ENCODE data around the gene RNF128. TPM values are rescaled to one million over a fixed set of nuclear protein-coding genes. Genes with fewer than 3 reads are reported as not detected.
"Not testable (repeated sequence)": the region's sequence is repeated elsewhere in the genome, so short reads cannot be mapped to it uniquely, and the experiment has no call there.

Gene RNF128
- total RNA-seq, 1 donor from 2014 or later: under 0.01 TPM

DNA sequence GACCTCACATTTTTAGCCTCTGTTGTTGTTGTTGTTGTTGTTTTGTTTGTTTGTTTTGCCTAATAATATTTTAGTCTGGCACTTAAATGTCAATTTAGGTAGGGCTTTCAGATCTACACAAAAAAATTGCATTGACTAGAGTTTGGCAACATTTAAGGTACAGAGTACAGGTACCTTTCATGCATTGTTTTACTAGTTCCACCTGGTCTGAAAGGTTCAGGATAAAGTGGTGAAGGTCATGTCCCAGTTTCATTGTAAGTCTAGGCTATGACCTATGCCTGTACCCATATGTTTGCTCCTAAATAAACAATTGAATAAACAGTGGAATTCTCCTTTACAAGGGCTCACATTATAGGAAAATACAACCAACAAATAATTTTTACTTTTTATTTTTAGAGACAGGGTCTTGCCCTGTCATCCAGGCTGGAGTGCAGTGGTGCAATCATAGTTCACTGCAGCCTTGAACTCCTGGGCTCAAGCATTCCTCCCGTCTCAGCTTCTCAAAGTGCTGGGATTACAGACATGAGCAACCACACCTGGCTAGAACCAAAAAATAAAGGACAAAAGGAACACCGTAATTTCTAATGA is 13.8 kb downstream of the RNF128 start:
- no peaks in the 10 kb centered on the region for H3K27me3 ChIP-seq (ENCODE audit: control insufficient read depth in 3 of 3, insufficient read depth in 3 of 3, low read length in 3 of 3)

DNA sequence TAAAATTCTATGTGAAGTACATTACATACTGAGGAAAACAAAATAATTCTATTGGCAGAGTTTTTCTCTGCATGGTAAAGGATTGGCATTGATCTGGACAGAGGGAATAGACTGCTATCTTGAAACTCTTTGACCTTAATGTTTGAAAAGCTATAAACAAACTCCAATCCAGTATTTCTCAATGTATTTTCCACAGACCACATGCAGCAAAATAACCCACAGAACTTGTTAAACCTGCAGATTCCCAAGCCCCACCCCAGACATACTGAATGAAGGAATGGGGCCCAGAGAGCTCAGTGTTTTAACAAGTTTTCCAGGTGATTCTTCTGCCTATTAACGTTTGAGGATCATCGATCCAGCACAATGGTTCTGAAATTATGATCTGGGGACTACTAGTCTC is 15.7 kb downstream of the RNF128 start:
- Histone ChIP-seq H3K4me1 (ENCODE audit: control insufficient read depth in 3 of 3, insufficient read depth in 3 of 3, low read length in 3 of 3) (no peaks in the 10 kb centered on the region), H3K9me3 (ENCODE audit: control insufficient read depth in 3 of 3, low read length in 3 of 3) (no peaks in the 10 kb centered on the region), H3K4me3 (ENCODE audit: low read length in 3 of 3) (no peak overlapping the region), H3K36me3 (ENCODE audit: control insufficient read depth in 3 of 3, insufficient read depth in 3 of 3, low read length in 3 of 3) (no peaks in the 10 kb centered on the region), H3K27ac (ENCODE audit: low read depth, low read length) (no peak overlapping the region), H3K27me3 (ENCODE audit: control insufficient read depth in 3 of 3, insufficient read depth in 3 of 3, low read length in 3 of 3) (no peaks in the 10 kb centered on the region), H3K9ac (ENCODE audit: low read depth in 1 of 3, low read length in 3 of 3) (no peak overlapping the region)

More for the DNA sequence above, 13.8 kb downstream of the RNF128 start:
- no peaks in the 10 kb centered on the region for H3K9me3 ChIP-seq (ENCODE audit: control insufficient read depth in 3 of 3, low read length in 3 of 3)
- no peaks in the 10 kb centered on the region for H3K4me1 ChIP-seq (ENCODE audit: control insufficient read depth in 3 of 3, insufficient read depth in 3 of 3, low read length in 3 of 3)
- H3K27ac ChIP-seq (ENCODE audit: low read depth, low read length): no peak overlapping the region
- H3K4me3 ChIP-seq (ENCODE audit: low read length in 3 of 3): no peak overlapping the region
- no peak overlapping the region for H3K9ac ChIP-seq (ENCODE audit: low read depth in 1 of 3, low read length in 3 of 3)
- H3K36me3 ChIP-seq (ENCODE audit: control insufficient read depth in 3 of 3, insufficient read depth in 3 of 3, low read length in 3 of 3): no peaks in the 10 kb centered on the region

DNA sequence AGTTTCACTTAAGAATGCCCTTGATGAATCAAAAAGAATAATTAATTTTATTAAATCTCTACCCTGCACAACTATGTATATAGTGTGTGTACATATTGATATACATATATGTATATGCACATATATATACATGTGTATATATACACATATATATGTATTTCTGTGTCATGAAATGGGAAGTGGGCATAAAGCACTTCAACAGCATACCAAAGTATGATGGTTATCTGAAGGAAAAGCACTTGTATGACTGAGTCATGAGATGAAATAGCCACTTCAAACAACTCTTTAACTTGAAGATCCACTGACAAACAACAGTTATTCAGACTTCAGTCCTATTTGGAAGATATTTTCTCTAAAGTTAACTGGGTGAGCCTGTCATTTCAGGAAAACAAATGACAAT is 16.3 kb downstream of the RNF128 start:
- Histone ChIP-seq H3K9me3 (ENCODE audit: control insufficient read depth in 3 of 3, low read length in 3 of 3) (no peaks in the 10 kb centered on the region), H3K4me3 (ENCODE audit: low read length in 3 of 3) (no peak overlapping the region), H3K36me3 (ENCODE audit: control insufficient read depth in 3 of 3, insufficient read depth in 3 of 3, low read length in 3 of 3) (no peaks in the 10 kb centered on the region), H3K9ac (ENCODE audit: low read depth in 1 of 3, low read length in 3 of 3) (no peak overlapping the region), H3K4me1 (ENCODE audit: control insufficient read depth in 3 of 3, insufficient read depth in 3 of 3, low read length in 3 of 3) (no peaks in the 10 kb centered on the region), H3K27ac (ENCODE audit: low read depth, low read length) (no peak overlapping the region), H3K27me3 (ENCODE audit: control insufficient read depth in 3 of 3, insufficient read depth in 3 of 3, low read length in 3 of 3) (no peaks in the 10 kb centered on the region)

DNA sequence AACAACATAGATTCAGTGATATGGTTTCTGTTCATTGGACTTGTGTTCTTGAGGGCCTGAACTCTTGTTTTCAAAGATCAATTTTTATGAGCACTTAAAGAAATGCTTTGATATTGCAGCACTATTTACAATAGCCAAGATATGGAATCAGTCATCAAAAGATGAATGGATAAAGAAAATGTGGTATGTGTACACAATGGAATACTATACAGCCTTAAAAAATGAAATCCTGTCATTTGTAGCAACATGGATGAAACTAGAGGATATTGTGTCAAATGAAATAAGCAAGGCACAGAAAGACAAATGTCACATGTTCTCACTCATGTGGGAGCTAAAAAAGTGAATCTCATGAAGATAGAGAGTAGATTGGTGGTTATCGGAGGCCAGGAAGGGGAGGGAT is 21.9 kb downstream of the RNF128 start:
- no peak overlapping the region for H3K4me3 ChIP-seq (ENCODE audit: low read length in 3 of 3)
- H3K27me3 ChIP-seq (ENCODE audit: control insufficient read depth in 3 of 3, insufficient read depth in 3 of 3, low read length in 3 of 3): no peaks in the 10 kb centered on the region
- H3K9ac ChIP-seq (ENCODE audit: low read depth in 1 of 3, low read length in 3 of 3): no peak overlapping the region
- no peaks in the 10 kb centered on the region for H3K36me3 ChIP-seq (ENCODE audit: control insufficient read depth in 3 of 3, insufficient read depth in 3 of 3, low read length in 3 of 3)
- H3K27ac ChIP-seq (ENCODE audit: low read depth, low read length): no peak overlapping the region
- no peaks in the 10 kb centered on the region for H3K4me1 ChIP-seq (ENCODE audit: control insufficient read depth in 3 of 3, insufficient read depth in 3 of 3, low read length in 3 of 3)
- no peaks in the 10 kb centered on the region for H3K9me3 ChIP-seq (ENCODE audit: control insufficient read depth in 3 of 3, low read length in 3 of 3)

DNA sequence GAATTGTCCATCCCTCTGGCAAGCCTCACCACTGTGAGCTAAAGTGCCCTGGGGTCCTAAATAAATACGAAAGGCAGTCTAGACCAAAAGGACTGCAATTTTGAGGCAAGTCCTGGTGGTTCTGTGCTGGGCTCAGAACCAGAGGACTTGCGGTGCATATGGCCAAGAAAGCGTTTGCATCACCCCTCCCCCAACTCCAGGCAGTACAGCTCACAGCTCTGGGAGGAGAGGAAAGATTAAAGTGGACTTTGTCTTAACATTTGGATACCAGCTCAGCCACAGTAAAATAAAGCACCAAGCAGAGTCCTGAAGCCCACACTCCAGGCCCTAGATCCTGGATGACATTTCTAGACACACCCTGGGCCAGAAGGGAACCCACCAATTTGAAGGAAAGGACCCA is 24.9 kb downstream of the RNF128 start:
- Histone ChIP-seq H3K9me3 (ENCODE audit: control insufficient read depth in 3 of 3, low read length in 3 of 3) (no peaks in the 10 kb centered on the region), H3K36me3 (ENCODE audit: control insufficient read depth in 3 of 3, insufficient read depth in 3 of 3, low read length in 3 of 3) (no peaks in the 10 kb centered on the region), H3K9ac (ENCODE audit: low read depth in 1 of 3, low read length in 3 of 3) (no peak overlapping the region), H3K4me1 (ENCODE audit: control insufficient read depth in 3 of 3, insufficient read depth in 3 of 3, low read length in 3 of 3) (no peaks in the 10 kb centered on the region), H3K4me3 (ENCODE audit: low read length in 3 of 3) (no peak overlapping the region), H3K27ac (ENCODE audit: low read depth, low read length) (no peak overlapping the region), H3K27me3 (ENCODE audit: control insufficient read depth in 3 of 3, insufficient read depth in 3 of 3, low read length in 3 of 3) (no peaks in the 10 kb centered on the region)

DNA sequence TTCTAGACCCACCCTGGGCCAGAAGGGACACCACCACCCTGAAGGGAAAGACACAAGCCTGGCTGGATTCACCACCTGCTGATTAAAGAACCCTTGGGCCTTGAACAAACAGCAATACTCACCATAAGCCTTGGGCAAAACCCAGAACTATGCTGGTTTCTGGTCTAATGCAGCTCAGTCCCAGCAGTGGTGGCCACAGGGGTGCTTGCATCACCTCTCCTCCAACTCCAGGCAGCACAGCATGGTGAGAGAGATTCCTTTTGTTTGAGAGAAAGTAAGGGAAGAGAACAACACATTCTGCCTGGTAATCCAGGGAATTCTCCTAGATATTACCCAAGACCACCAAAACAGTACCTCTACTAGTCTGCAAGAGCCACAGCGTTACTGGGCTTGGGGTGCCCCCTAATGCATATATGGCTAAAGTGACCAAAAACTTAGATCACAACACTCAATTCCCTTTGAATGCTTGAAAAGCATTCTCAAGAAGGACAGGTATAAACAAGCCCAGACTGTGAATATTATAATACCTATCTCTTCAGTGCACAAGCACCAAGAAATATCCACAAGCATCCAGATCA is 25.7 kb downstream of the RNF128 start:
- H3K4me3 ChIP-seq (ENCODE audit: low read length in 3 of 3): no peak overlapping the region
- no peaks in the 10 kb centered on the region for H3K36me3 ChIP-seq (ENCODE audit: control insufficient read depth in 3 of 3, insufficient read depth in 3 of 3, low read length in 3 of 3)
- H3K27me3 ChIP-seq (ENCODE audit: control insufficient read depth in 3 of 3, insufficient read depth in 3 of 3, low read length in 3 of 3): no peaks in the 10 kb centered on the region
- H3K4me1 ChIP-seq (ENCODE audit: control insufficient read depth in 3 of 3, insufficient read depth in 3 of 3, low read length in 3 of 3): no peaks in the 10 kb centered on the region
- H3K9me3 ChIP-seq (ENCODE audit: control insufficient read depth in 3 of 3, low read length in 3 of 3): no peaks in the 10 kb centered on the region
- no peak overlapping the region for H3K9ac ChIP-seq (ENCODE audit: low read depth in 1 of 3, low read length in 3 of 3)
- no peak overlapping the region for H3K27ac ChIP-seq (ENCODE audit: low read depth, low read length)

DNA sequence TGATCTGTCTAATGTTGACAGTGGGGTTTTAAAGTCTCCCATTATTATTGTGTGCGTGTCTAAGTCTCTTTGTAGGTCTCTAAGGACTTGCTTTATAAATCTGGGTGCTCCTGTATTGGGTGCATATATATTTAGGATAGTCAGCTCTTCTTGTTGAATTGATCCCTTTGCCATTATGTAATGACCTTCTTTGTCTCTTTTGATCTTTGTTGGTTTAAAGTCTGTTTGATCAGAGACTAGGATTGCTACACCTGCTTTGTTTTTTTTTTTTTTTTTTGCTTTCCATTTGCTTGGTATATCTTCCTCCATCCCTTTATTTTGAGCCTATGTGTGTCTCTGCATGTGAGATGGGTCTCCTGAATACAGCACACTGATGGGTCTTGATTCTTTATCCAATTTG is 42.8 kb downstream of the RNF128 start:
- H3K9me3 ChIP-seq (ENCODE audit: control insufficient read depth in 3 of 3, low read length in 3 of 3); H3K4me1 ChIP-seq (ENCODE audit: control insufficient read depth in 3 of 3, insufficient read depth in 3 of 3, low read length in 3 of 3); H3K9ac ChIP-seq (ENCODE audit: low read depth in 1 of 3, low read length in 3 of 3); H3K4me3 ChIP-seq (ENCODE audit: low read length in 3 of 3); H3K27ac ChIP-seq (ENCODE audit: low read depth, low read length); H3K36me3 ChIP-seq (ENCODE audit: control insufficient read depth in 3 of 3, insufficient read depth in 3 of 3, low read length in 3 of 3); H3K27me3 ChIP-seq (ENCODE audit: control insufficient read depth in 3 of 3, insufficient read depth in 3 of 3, low read length in 3 of 3): not testable (repeated sequence)

DNA sequence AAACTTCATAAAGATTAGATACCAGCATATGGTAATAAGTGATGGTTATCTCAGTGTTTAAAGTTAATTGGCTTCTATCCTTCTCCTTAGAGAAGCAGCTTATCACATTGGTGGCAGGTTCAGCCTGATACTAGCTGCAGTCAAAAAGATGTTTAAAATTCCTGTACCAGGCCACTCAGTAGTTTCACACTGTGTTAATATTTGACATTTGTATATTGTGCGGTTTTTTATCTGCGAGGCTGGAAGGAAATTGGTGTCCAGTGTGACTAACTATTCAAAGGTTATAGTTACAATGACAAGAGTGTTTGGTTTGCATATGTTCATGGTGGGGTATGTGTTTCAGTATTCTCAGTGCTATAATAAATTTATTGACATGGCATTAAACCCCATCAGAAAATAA is 48.5 kb downstream of the RNF128 start:
- Histone ChIP-seq H3K27ac (ENCODE audit: low read depth, low read length) (no peak overlapping the region), H3K36me3 (ENCODE audit: control insufficient read depth in 3 of 3, insufficient read depth in 3 of 3, low read length in 3 of 3) (no peaks in the 10 kb centered on the region), H3K9ac (ENCODE audit: low read depth in 1 of 3, low read length in 3 of 3) (no peak overlapping the region), H3K4me3 (ENCODE audit: low read length in 3 of 3) (no peak overlapping the region), H3K4me1 (ENCODE audit: control insufficient read depth in 3 of 3, insufficient read depth in 3 of 3, low read length in 3 of 3) (no peaks in the 10 kb centered on the region), H3K9me3 (ENCODE audit: control insufficient read depth in 3 of 3, low read length in 3 of 3) (no peaks in the 10 kb centered on the region), H3K27me3 (ENCODE audit: control insufficient read depth in 3 of 3, insufficient read depth in 3 of 3, low read length in 3 of 3) (no peaks in the 10 kb centered on the region)

DNA sequence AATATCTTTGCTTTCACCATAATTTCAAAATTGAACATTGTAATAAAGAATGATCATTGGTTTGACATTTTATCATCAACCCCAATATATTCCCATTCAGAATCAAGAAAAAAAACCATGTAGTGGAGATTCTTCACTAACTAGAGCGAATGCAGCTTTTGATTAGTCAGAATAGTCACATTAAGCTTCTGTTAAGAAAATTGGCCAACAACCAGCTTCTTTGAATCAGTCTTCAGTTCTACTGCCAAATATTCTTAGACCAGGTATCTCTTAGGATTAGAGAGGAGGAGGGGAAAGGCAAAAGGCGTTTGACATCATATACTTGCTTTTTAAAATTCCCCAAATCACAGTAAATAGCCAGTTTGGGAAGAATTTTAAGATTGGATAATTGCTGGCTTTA is 53.8 kb downstream of the RNF128 start:
- Histone ChIP-seq H3K9ac (ENCODE audit: low read depth in 1 of 3, low read length in 3 of 3) (no peak overlapping the region), H3K4me1 (ENCODE audit: control insufficient read depth in 3 of 3, insufficient read depth in 3 of 3, low read length in 3 of 3) (no peaks in the 10 kb centered on the region), H3K36me3 (ENCODE audit: control insufficient read depth in 3 of 3, insufficient read depth in 3 of 3, low read length in 3 of 3) (no peaks in the 10 kb centered on the region), H3K27ac (ENCODE audit: low read depth, low read length) (no peak overlapping the region), H3K9me3 (ENCODE audit: control insufficient read depth in 3 of 3, low read length in 3 of 3) (no peaks in the 10 kb centered on the region), H3K27me3 (ENCODE audit: control insufficient read depth in 3 of 3, insufficient read depth in 3 of 3, low read length in 3 of 3) (peaks cover 0 to under 1% (median 0%) of the 10 kb centered on the region in 3 donors), H3K4me3 (ENCODE audit: low read length in 3 of 3) (no peak overlapping the region)

DNA sequence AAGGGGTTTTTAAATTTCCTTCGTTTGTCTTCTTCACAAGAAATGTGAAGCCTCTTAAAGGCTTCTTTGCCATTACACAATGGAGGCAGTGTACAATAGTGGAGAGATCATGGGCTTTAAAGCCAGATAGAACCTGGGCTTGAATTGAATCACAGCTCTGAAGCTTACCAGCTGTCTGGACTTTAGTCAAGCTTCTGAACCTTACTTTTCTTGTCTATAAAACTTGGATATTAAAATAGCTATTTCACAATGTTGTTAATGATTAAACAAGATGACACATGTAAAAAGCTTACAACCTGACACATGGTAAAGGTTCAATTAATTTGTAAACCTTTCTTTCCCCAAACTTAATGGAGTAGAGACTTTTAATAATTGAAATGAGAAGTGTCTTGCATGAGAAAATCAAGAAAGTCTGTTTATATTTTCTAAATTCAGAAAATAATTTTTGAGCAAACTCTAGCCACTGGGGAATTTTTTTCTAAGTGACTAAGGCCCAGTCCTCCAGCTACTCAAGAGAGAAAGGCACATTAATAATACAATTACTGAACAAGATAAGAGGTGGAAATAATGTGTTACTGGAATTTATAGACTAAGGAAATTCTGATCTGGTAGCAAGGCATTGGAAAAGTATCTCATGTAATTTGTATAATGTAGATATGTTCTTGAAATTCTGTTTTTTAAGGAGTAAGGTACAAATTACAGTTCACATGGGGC is 54.3 kb downstream of the RNF128 start:
- H3K27me3 ChIP-seq (ENCODE audit: control insufficient read depth in 3 of 3, insufficient read depth in 3 of 3, low read length in 3 of 3): peaks cover 0 to 2% (median 0%) of the 10 kb centered on the region in 3 donors
- no peak overlapping the region for H3K9ac ChIP-seq (ENCODE audit: low read depth in 1 of 3, low read length in 3 of 3)
- H3K36me3 ChIP-seq (ENCODE audit: control insufficient read depth in 3 of 3, insufficient read depth in 3 of 3, low read length in 3 of 3): no peaks in the 10 kb centered on the region
- no peaks in the 10 kb centered on the region for H3K4me1 ChIP-seq (ENCODE audit: control insufficient read depth in 3 of 3, insufficient read depth in 3 of 3, low read length in 3 of 3)
- no peaks in the 10 kb centered on the region for H3K9me3 ChIP-seq (ENCODE audit: control insufficient read depth in 3 of 3, low read length in 3 of 3)
- no peak overlapping the region for H3K27ac ChIP-seq (ENCODE audit: low read depth, low read length)
- H3K4me3 ChIP-seq (ENCODE audit: low read length in 3 of 3): no peak overlapping the region

Data from skeletal muscle tissue (tissue), 4 donors.